Stimulated activated CD4-positive, alpha-beta T cell treated with anti-CD3 and anti-CD28 coated beads, Interleukin-4, amount 100 ng/mL, for 1 hour (primary cell): ENCODE results near the gene TP63.
"Not testable (repeated sequence)": the region's sequence is repeated elsewhere in the genome, so short reads cannot be mapped to it uniquely, and the experiment has no call there.

Experiments
- DNase-seq: peaks from one replicate; pipeline ENCODE4 v3.0.0-alpha.2; 2020

TP63 gene

DNA sequence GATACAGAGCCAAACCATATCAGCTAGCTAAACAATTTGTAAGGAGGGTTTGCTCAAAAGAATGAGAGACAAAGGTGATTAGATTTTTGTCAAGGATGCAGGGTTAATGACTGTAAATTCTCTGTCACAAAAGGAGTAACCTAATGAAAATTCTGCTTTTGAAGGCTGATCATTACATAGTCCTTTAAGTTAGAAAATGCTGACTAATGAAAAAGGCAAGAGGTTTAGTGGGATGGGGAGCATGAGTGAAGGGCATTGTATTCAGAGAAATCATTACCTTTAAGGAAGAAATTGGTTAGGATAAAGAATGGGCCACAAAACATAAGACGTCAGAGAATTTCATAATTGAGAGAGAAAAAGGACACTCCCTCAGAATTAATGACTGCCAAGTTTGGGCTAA, 97.7 kb downstream of the TP63 start:
- no peak for DNase-seq

DNA sequence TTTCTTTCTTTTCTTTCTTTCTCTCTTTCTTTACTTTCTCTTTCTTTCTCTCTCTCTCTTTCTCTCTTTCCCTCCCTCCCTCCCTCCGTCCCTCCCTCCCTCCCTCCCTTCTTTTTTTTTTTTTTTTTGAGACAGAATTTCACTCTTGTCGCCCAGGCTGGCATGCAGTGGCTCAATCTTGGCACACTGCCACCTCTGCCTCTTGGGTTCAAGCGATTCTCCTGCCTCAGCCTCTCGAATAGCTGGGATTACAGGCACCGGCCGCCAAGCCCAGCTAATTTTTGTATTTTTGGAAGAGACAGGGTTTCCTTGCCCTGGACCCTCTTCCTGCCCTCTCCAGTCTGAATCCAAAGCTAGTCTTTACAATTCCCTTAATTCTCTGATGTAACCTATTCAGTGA, 102.9 kb downstream of the TP63 start:
- no peak for DNase-seq

DNA sequence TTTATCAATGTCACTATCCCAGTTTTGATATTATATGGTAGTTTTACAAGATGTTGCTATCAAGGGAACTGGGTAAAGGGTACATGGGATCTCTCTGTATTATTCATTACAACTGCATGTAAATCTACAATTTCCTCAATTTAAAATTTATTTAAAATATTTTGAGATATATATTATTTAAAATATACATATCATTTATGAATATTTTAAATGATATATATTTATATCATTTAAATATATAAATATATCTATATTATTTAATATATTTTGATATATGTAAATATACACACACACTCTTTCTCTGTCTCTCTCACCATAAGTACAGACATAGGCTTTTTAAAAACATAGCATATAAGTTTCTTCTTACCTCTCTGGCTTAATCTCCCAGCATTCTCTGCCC, 104.7 kb downstream of the TP63 start:
- no peak for DNase-seq

GRCh38 chr3:189737071-189737470, 105.9 kb downstream of the TP63 start:
- DNase-seq: no peak

- DNase-seq: no peak
Measured at GRCh38 chr3:189737619-189738018, 106.4 kb downstream of the TP63 start.

DNA sequence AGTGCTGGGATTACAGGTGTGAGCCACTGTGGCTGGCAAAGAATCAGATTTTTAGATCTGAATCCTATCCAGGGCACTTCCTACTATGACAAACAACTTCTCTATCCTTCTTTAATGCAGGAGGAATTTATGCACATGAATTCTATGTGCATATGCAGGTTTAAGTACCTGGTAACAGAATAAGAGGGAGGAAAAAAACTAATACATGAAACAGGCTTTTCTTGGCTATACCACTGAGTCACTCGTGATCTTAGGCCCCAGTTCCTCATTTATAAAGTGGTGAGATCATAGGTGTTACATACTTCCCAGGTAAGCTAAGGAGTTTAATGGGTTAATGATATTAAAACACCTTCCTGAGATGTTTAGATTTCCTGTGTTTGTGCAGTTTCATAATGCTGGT, 108.2 kb downstream of the TP63 start:
- DNase-seq: no peak

GRCh38 chr3:189740156-189740555, 109.0 kb downstream of the TP63 start:
- DNase-seq: no peak

DNA sequence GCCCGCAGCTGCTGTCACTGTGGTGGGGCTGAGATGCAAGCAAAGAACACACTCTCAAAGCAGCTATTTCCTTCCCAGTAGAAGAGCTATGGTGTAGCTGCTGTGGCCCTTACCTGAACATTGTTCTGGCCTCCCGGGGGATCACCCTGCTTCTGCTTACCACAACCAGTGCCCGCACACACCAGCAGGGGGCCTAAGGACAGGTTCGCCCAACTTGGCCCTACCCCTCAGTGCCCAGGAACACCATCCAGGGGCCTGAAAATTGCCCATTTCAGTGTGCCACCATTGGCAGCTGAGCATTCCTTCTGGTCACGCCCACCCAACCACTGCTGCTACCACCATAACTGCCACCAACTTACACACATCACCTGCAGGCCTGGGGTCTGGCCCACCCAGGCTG, 113.0 kb downstream of the TP63 start:
- no peak for DNase-seq

DNA sequence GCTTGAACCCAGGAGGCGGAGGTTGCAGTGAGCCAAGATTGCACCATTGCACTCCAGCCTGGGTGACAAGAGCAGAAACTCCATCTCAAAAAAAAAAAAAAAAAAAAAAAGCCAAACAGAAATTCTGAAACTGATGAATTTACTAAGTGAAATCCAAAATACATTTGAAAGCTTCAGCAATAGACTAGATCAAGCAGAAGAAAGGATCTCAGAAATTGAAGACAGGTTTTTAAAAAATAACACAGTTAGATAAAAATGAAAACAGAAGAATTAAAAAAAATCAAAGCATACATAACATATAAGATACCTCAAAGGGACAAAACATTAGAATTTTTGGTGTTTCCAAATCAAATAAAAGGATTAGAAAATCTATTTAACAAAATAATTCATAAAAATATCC, 114.4 kb downstream of the TP63 start:
- DNase-seq: no peak

- no peak for DNase-seq
Measured at GRCh38 chr3:189748046-189748445, 116.9 kb downstream of the TP63 start.

DNA sequence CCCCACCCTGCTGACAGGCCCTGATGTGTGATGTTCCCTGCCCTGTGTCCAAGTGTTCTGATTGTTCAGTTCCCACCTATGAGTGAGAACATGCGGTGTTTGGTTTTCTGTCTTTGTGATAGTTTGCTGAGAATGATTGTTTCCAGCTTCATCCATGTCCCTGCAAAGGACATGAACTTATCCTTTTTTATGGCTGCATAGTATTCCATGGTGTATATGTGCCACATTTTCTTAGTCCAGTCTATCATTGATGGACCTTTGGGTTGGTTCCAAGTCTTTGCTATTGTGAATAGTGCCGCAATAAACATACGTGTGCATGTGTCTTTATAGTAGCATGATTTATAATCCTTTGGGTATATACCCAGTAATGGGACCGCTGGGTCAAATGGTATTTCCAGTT, 119.8 kb downstream of the TP63 start:
- not testable (repeated sequence) for DNase-seq

DNA sequence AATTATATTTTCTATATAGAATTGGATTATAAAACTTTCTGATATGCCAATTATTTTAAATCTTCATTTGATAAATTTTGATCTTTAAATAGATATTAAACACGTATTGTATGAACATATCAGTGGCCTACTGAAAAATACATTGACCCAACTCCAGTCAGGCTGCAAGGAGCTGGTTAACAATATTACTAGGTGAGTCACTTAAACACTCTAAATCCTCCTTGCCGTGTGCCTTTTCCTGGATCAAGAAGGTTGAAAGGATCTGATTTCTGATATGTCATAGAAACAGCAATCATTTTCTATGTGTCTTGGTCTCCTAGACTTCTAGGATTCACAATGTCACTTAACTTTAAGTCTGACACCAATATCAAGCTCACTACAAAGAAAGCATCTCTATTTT, 123.2 kb downstream of the TP63 start:
- DNase-seq: no peak

DNA sequence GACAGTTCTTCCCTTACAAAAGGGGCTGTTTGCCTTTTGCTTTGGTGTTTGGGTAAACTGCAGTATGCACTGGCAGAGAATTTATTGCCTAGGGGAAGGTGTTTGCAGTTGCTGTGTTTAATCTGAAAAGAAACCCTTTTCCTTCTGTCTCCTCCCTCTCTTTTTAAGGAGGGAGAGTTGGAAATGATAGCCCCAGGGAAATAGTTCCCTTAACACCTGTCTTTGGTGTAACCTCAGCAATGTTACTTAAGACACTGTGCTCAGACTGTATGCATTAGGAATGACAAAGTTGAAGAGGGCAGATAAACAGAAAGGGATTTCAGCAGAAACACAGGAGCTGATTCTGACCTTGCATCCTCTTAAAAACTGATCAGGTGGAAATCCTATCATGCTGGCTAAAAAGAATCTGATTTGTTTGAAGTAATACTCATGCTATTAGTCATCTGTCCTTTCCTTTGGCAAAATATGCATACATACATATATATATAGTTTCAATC, 125.4 kb downstream of the TP63 start:
- no peak for DNase-seq

DNA sequence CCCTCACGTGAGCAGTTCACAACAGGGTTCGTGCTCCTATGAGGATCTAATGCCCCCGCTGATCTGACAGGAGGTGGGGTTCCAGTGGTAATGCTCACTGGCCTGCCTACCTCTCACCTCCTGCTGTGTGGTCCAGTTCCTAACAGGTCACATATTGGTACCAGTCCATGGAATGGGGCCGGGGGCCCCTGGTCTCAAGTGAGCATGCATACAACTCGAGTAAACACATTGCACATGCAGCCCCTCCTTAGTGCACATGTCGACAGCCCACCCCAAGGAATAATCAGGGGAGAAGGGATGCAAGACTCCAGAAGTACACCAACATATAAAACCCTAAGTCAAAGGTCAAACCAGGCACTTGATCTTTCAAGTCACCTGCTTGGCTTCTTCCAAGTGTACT, 127.0 kb downstream of the TP63 start:
- no peak for DNase-seq

GRCh38 chr3:189766416-189766815, 135.2 kb downstream of the TP63 start:
- no peak for DNase-seq

GRCh38 chr3:189771842-189772450, 140.8 kb downstream of the TP63 start:
- DNase-seq: no peak

DNA sequence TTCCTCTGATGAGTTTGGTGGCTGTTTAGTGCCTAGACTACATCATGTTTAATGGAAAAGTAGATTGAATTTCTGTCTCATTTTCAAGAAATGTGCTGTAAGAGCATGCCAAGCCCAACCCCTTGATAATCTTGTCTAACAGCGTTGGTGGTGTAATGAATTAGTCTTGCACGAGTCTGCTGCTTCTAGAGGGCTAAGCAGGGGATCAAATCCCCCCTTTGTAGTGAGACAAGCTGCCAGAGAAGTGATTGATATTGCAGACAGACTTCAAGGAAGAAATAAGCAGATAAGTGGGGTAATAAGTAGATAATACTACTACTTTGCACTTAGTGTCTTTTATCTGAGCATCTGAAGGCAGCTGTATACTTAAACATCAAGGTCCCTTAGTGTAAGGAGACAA, 141.4 kb downstream of the TP63 start:
- no peak for DNase-seq

- DNase-seq: no peak
Measured at GRCh38 chr3:189773056-189773455, 141.9 kb downstream of the TP63 start.

DNA sequence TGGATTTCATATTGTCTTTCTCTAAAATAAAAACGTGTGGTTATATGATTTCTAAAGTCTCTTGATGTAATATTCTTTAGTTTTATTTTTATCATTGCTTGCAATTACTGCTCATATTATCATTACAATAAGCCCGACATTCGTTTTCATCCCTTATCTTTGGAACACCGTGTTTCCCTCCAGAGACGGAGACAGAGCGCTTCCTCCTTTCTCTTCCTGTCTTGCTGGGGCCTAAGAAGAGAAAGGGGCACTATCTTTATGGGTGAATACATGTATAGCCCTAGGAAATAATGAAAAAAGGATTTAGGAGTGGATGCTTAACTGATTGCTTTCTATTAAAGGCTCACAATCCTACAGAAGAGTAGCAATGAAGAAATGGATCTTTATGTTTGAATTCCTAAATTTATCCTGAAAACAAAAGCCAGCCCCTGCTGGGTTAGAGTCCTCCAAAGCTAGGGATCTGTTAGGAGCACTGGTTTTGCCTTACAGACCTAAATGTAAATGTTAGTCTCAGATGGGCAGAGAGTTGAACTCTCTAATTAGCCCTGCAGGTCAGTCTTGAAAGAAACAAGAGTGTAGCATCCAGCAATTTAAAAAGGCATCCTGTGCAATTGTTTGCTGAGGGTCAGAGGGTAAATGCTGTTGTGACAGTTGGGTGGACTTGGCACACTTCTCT, 145.1 kb downstream of the TP63 start:
- no peak for DNase-seq

DNA sequence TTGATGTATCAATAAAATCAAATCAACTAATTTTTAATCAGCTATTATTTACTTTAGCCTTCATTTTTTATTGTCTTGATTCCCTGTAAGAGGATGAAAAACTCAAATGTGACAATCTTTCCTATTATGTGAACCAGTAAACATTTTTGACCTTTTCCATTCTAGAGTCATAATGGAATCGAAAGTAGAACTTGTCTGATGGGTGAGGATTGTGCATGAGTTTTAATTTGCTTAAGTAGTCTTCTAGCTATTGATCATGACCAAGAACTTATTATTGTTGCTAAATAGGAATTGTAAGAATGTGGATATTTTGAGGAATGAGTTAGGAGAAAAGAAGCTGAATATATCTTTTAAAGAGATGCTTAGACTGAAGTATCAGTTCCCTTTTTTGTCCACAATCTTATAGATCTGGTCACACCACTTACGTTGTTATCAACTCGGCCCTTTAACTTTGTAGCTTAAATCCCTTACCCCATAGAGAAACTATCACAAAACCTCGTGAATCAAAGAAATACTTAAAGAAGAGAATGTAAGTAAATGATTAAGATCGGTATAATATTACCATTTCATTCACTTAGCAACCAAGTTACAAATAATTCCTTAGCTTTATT, 147.3 kb downstream of the TP63 start:
- no peak for DNase-seq

GRCh38 chr3:189779166-189779565, 148.0 kb downstream of the TP63 start:
- no peak for DNase-seq

GRCh38 chr3:189780546-189781270, 149.5 kb downstream of the TP63 start:
- no peak for DNase-seq

DNA sequence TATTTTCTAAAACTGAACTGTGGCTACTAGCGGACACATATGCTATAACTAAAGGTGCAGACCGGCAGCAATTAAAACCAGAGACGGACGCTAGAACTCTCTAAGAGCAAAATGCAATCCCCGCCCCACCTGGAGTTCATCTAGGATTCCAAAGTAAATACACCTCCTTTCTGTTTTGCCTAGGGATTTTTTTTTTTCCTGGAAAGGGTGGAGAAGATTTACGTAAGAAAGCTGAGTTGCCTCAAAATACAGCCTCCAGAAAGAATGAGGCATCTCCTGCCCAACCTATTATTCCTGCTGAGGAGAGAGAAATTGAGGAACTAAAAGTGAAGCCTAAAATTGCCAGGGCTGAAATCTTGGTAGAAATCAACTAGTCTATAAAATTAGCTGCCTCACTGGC, 150.2 kb downstream of the TP63 start:
- no peak for DNase-seq
